WTC11 (cell line): ENCODE measurements around the gene ERBB4.

Experiments used
- KAT7 ChIP-seq: sonication (generic); formaldehyde crosslinking; IDR thresholded peaks from 2 replicates; pipeline ENCODE4 v1.8.1; 2023; ENCODE audit warnings: missing genetic modification reagents, mild to moderate bottlenecking, borderline replicate concordance
- NR1H2 ChIP-seq: sonication (generic); formaldehyde crosslinking; IDR thresholded peaks from 2 replicates; pipeline ENCODE4 v1.9.0; 2021; ENCODE audit warnings: mild to moderate bottlenecking, moderate library complexity, missing genetic modification reagents

GRCh38 chr2:211545582-211545981 is 993.0 kb downstream of the ERBB4 start:
- TF ChIP-seq NR1H2 (CRISPR knock-in tag) (no peak), KAT7 (CRISPR knock-in tag) (no peak)
